Subcutaneous adipose tissue (tissue), 4 donors: Measurements from ENCODE around the gene PIKFYVE. TPM values are rescaled to one million over a fixed set of nuclear protein-coding genes. Genes with fewer than 3 reads are reported as not detected.

Experiments used
- CTCF ChIP-seq: fragments of 450-650 bp; IDR thresholded peaks from one replicate; pipeline ENCODE4 v1.5.1; 2016; ENCODE audit warnings: low read depth, mild to moderate bottlenecking, control low read depth, antibody characterized with exemption, moderate library complexity
- total RNA-seq, 4 donors: library from RNA; depleted of rRNA; stranded (reverse); fragments of >200 nt; gene quantifications; one replicate each; pipeline ENCODE4 v1.1.0, GENCODE V29; 2016

Gene PIKFYVE, protein sequence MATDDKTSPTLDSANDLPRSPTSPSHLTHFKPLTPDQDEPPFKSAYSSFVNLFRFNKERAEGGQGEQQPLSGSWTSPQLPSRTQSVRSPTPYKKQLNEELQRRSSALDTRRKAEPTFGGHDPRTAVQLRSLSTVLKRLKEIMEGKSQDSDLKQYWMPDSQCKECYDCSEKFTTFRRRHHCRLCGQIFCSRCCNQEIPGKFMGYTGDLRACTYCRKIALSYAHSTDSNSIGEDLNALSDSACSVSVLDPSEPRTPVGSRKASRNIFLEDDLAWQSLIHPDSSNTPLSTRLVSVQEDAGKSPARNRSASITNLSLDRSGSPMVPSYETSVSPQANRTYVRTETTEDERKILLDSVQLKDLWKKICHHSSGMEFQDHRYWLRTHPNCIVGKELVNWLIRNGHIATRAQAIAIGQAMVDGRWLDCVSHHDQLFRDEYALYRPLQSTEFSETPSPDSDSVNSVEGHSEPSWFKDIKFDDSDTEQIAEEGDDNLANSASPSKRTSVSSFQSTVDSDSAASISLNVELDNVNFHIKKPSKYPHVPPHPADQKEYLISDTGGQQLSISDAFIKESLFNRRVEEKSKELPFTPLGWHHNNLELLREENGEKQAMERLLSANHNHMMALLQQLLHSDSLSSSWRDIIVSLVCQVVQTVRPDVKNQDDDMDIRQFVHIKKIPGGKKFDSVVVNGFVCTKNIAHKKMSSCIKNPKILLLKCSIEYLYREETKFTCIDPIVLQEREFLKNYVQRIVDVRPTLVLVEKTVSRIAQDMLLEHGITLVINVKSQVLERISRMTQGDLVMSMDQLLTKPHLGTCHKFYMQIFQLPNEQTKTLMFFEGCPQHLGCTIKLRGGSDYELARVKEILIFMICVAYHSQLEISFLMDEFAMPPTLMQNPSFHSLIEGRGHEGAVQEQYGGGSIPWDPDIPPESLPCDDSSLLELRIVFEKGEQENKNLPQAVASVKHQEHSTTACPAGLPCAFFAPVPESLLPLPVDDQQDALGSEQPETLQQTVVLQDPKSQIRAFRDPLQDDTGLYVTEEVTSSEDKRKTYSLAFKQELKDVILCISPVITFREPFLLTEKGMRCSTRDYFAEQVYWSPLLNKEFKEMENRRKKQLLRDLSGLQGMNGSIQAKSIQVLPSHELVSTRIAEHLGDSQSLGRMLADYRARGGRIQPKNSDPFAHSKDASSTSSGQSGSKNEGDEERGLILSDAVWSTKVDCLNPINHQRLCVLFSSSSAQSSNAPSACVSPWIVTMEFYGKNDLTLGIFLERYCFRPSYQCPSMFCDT (N-terminal part only)
- 10 to 100 TPM; 37.5 to 55.3 (median 43.3) TPM for total RNA-seq

DNA sequence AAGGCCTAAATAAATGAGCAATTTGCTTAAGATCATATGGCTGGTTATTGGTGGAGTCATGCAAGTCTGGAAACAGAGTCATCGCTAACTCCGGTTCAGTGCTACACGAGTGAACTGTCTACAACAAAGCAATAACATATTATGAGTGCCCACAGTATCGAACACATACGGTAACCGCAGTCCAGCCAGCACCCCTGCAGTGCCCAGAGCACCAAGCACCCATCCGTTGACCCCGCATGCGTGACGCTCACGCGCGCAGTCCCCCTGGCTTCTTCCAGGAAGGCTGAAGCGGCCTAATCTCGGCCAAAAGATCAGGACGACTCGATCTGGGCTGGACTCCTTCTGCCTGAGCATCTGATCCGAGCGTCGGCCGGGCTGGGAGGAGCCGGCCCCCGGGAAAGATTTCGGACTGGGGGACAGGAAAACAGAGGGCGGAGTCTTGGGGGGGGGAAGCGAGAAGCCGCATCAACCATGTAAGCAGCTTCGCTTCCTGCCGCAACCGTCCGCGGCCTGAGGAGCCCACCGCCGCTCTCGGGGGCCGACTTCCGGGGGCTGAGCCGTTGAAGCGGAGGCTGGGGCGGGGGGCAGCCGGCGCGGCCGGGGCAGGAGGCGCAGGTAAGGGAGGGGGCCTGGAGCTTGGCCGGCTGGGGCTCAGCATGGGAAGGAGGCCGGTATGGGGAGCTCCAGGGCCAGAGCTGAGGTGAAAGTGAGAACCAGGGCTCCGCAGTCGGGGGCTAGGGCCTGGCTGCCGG lies at the start of gene PIKFYVE:
TSS of gene PIKFYVE (plus strand) at position 455 of the 752 bp plus-strand sequence. CDS start 5,265 bp downstream, outside the sequence.
- no peak for TF ChIP-seq CTCF

DNA sequence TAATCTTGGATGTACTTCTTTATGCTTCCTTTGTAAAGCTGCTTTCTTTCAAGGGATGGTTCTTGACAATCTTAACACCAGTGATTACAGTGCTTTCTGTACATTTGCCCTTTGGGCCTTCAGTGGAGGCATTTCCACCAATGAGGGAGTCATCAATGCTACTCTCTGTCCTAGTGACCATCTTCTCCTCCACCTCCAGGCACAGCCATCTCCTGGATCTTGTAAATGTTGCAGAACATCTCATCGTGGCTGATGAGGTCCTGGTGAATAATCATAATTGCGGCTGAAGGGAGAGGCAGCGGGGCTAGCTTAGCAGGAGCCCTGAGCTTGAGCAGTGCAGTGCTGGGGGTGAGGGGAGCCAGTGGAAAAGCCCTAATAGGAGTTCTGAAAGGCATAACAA lies 43.7 kb upstream of the PIKFYVE start:
- TF ChIP-seq CTCF, result no peak

- TF ChIP-seq CTCF, result no peak
Observed at GRCh38 chr2:208224802-208225201, 41.3 kb upstream of the PIKFYVE start.

- no peak for TF ChIP-seq CTCF
Observed at GRCh38 chr2:208227581-208228232, 38.3 kb upstream of the PIKFYVE start.

DNA sequence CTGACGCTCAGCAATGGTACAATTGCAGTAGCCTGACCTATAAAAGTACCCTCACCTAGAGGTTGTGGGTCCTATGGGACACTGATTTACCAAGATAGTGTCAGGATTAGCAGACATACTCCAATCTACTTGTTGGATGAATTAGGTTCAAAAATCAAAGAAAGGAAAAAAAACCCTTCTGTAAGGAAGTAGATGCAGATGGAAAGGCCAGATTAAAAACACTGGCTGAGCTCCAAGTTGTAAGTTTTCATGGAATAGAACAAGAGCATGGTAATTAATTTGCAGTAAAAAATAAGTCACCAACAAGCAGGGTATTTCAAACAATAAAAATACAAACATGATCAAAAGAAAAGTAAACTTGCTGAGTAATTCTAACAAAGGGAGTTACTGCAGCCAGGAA lies 37.6 kb upstream of the PIKFYVE start:
- TF ChIP-seq CTCF, result no peak

GRCh38 chr2:208234786-208235185 lies 31.3 kb upstream of the PIKFYVE start:
- no peak for TF ChIP-seq CTCF
